HTR-8/SVneo (cell line): ENCODE measurements around the gene SPOCK3.

Source experiments
- DNase-seq: peaks from one replicate; pipeline ENCODE4 v3.0.0; 2011; ENCODE audit warnings: low spot score, mixed read lengths; ENCODE audit not compliant: insufficient read length
- FAIRE-seq: peaks from 2 replicates; lab custom pipeline; 2011; peaks lifted over from hg19 to GRCh38; lab: Jason Lieb, UNC

Gene SPOCK3

GRCh38 chr4:167052631-167053091, 181.6 kb downstream of the SPOCK3 start:
- FAIRE-seq (no peak), DNase-seq (no peak)

GRCh38 chr4:167049257-167049656, 185.0 kb downstream of the SPOCK3 start:
- FAIRE-seq (no peak), DNase-seq (no peak)

- no peak for DNase-seq
- no peak for FAIRE-seq
Observed at GRCh38 chr4:167041524-167041923, 192.8 kb downstream of the SPOCK3 start.

- FAIRE-seq = no peak
- no peak for DNase-seq
Observed at GRCh38 chr4:167035390-167035789, 198.9 kb downstream of the SPOCK3 start.

GRCh38 chr4:167034983-167035382, 199.3 kb downstream of the SPOCK3 start:
- DNase-seq (no peak), FAIRE-seq (no peak)

- DNase-seq (no peak), FAIRE-seq (no peak)
Observed at GRCh38 chr4:167032871-167033270, 201.4 kb downstream of the SPOCK3 start.

GRCh38 chr4:167031534-167032156, 202.6 kb downstream of the SPOCK3 start:
- no peak for DNase-seq
- no peak for FAIRE-seq

- DNase-seq (no peak), FAIRE-seq (no peak)
Observed at GRCh38 chr4:167028976-167029375, 205.3 kb downstream of the SPOCK3 start.

- no peak for DNase-seq
- FAIRE-seq = peak; percentile 23
Observed at GRCh38 chr4:167025670-167026069, 208.6 kb downstream of the SPOCK3 start.

- FAIRE-seq (no peak), DNase-seq (no peak)
Observed at GRCh38 chr4:167023364-167023925, 210.8 kb downstream of the SPOCK3 start.

- DNase-seq (peak; percentile 11), FAIRE-seq (no peak)
Observed at GRCh38 chr4:167021545-167022155, 212.6 kb downstream of the SPOCK3 start.

GRCh38 chr4:167020410-167020809, 213.9 kb downstream of the SPOCK3 start:
- FAIRE-seq (no peak), DNase-seq (no peak)

- DNase-seq (no peak), FAIRE-seq (no peak)
Observed at GRCh38 chr4:167014944-167015343, 219.3 kb downstream of the SPOCK3 start.

- no peak for DNase-seq
- FAIRE-seq = no peak
Observed at GRCh38 chr4:167003326-167003725, 231.0 kb downstream of the SPOCK3 start.

- peak; percentile 10 for DNase-seq
- FAIRE-seq = no peak
Observed at GRCh38 chr4:167000141-167000852, 234.0 kb downstream of the SPOCK3 start.

- FAIRE-seq (no peak), DNase-seq (no peak)
Observed at GRCh38 chr4:166996216-166996615, 238.1 kb downstream of the SPOCK3 start.

- no peak for DNase-seq
- no peak for FAIRE-seq
Observed at GRCh38 chr4:166994686-166995085, 239.6 kb downstream of the SPOCK3 start.

- no peak for DNase-seq
- FAIRE-seq = no peak
Observed at GRCh38 chr4:166991006-166991561, 243.2 kb downstream of the SPOCK3 start.

- DNase-seq = no peak
- FAIRE-seq = no peak
Observed at GRCh38 chr4:166989886-166990285, 244.4 kb downstream of the SPOCK3 start.

- DNase-seq (no peak), FAIRE-seq (no peak)
Observed at GRCh38 chr4:166987026-166987425, 247.3 kb downstream of the SPOCK3 start.

- no peak for DNase-seq
- no peak for FAIRE-seq
Observed at GRCh38 chr4:166981847-166982246, 252.4 kb downstream of the SPOCK3 start.
